NCI-H187 treated with DMSO at 0.1 percent for 48 hours (cell line): ENCODE data around the gene KCNIP1.
"Not testable (repeated sequence)": the region's sequence is repeated elsewhere in the genome, so short reads cannot be mapped to it uniquely, and the experiment has no call there.

Experiments used
- DNase-seq: peaks from one replicate; lab custom pipeline; 2025; lab: John Stamatoyannopoulos, UW

KCNIP1 gene

DNA sequence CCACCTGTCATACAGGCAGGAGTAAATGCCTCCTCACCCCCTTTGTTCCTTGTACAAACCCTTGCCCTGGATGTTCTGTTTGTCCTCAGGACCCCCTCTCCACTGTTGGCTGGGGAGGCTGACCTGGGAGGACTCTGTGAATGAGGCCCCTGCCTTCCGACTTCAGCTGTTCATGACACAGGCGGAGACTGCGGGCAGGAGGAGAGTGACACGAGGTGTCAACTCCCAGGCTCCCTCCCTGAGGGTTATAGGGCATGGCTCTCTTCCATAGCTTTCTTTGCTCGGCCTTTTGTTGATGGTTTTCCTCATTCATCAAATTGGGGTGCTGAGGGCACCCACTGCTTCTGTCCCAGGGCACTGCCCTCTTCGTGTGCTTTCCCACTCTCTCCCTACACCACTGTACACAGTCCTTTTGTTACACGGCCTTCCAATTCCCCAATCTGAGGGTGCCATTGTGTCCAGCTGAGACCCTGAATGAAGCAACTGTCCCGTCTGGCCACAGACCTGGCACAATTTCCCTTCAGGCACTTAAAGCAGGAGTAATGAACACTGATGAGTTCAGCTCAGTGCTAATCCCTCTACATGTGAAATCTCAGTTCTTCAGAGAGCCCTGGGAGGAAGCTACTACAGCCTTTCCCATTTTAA lies 33.8 kb downstream of the KCNIP1 start:
- no peak for DNase-seq

DNA sequence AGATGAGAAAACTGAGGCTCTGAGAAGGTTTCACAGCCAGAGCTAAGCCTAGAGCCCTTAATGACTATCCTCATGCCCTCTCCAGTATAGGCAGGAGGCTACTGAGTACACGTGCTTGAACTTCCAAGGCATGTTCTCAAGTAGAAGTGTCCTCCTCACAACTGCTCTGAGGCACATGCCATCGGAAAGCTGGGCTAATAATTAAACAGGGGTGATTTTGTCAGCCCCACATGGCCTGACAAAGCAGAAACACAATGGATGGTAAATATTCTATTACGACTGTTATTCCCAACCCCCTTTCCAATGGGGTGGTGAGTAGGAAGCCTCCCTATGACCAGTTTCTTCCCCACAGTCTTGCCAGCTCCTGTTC lies 34.3 kb downstream of the KCNIP1 start:
- no peak for DNase-seq

DNA sequence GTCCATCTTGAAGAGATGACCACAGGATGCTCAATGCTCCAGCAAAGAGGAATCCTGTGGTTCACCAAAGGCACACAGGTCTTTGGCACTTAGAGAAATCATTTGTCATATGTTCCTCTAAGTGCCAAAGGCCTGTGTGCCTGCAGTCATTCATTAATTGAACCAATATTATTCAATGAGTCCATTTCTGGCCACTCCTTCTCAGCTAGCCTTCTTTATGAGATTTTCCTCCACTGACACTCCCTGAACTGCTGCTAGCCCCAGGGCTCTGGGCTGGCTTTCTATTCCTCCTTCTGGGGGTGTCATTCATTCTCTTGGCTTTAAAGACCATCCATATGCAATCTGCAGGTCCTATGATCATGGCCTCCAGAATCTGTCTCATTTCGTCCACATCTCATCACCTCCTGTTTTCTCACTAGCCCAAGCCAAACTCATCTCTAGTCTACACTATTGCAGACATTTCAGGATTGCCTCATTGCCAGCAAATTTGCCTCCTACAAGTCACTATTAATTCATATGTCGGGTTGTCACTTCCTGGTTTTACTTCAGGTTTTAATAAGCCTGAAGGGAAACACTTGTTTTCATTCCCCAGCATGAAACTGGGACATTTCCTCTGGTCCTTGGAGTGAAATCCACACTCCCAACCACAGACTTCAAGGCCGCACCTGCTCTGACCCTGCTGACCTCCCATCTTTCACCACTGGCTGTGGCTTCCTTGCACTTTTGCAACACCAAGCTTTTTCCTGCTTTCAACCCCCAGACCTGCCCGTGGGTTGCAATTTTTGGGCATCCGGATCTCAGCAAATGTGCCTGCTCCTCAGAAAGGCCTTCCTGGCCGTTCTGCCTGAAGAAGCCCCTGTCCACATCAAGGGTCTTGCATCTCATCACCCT lies 35.1 kb downstream of the KCNIP1 start:
- no peak for DNase-seq

DNA sequence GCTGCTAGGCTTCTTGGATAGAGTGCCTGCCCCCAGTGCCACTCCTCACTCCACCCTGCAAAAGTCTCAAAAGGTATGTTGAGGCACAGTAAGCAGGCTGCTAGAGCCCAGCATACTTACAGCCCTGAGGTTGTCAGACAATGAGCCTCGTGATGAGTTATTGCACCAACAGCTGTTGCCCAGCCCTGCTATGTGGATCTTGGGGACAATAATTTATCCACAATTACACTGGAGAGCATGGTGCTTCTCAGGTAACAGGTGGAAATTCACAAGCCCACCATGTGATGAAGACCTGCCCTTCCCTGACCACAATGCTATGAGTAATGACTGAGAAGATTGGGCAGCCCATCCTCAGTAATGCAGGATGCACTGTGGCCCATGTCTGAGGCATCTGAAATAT lies 36.5 kb downstream of the KCNIP1 start:
- DNase-seq, result no peak

DNA sequence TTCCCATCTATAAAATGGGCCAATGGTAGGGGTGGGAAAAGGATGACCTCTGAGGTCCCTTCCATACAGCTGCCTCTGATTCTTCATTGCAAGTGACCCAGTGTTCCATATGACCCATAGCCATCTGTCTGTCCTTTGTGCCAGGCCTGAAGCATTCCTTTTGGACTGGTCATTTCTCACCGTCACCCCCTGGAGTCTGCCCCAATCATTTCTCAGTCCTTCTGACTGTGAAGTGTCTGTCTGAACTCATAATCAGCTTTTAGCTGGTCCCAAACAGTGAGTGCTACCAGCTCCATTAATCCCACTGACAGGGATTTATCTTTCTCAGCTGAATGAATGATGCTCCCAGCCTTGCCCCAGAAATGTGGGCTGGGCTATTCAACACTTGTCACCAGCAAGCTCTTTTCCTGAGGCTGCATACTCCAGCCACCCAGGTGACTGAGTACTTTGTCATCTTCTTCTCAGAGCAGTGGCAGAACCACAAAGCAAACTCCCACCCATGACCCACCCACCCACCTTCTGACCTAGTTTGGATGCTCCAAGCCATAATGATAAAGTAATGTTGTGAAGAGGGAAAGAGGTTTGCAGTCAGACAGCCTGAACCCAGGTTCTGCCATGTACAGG lies 37.4 kb downstream of the KCNIP1 start:
- no peak for DNase-seq

DNA sequence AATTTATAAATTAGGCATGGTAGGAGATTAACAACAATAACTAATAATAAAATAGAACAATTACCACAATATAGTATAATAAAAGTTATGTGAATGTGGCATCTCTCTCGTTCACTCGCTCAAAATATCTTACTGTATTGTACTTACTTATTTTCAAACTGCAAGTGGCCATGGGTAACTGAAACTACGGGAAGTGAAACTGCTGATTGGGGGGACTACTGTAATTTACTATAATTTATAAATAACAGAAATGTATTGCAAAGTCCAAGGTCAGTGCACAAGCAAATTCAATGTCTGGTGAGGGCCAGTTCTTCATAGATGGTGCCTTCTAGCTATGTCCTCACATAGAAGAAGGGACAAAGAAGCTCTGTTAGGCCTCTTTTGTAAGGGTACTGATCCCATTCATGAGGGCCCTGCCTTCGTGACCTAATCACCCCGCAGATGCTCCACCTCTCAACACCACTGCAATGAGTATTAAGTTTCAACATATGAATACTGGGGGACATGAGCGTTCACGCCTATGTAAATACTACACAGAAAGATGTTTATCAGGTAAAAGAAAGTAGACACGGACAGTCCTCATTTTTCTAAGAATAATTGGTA lies 39.0 kb downstream of the KCNIP1 start:
- DNase-seq, result no peak

DNA sequence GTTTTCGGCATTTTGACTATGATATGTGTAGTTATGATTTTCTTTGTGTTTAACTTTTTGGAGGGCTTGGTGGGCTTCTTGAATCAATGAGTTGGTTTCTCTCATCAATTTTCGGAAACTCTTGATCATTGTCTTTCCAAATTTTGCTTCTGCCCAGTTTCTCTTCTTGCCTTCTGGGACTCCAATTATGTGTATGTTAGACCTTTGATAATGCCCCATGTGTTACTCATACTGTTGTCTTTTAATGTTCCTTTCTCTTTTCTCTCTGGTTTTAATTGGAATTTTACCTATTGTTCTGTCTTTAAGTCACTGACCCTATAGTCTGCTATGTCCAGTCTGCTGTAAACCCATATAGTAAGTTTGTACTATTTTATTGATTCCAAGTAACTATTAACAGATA lies 41.5 kb downstream of the KCNIP1 start:
- no peak for DNase-seq

DNA sequence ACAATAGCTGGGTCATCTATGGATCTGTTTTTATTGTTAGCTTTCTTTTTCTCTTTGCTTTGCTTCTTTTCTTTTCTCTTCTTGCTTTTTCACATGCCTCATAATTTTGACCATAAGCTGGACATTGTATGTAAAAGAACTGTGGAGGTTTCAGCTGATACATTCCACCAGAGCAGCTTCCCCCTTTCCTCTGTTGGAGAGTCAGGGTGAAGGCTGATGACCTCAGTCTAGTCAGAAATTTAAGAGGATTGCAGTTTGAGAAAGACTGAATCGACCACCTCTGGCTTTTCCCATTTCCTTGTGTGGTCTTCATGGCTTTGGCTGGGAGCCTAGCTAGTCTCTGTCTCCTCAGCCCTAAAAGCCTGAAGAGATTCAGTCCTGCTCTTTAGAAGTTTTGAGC lies 42.0 kb downstream of the KCNIP1 start:
- no peak for DNase-seq

DNA sequence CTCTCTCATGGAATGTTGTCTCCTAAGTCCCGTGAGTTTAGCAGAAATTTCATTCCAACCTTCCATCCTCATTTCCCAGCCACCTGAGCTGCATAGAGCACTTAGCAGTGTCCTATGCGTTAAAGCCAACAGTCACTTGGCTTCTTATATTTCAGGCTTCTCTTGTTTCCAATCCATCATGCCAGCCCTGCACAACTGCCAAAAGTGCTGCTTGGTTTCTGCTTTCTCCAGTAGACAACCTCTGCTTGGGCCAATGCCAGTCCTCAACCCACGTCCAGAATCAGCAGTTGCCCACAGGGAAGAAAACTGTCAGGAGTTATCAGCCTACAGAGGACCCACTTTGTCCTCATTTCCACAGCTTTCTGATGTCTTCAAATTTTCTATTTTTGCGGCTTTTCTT lies 42.5 kb downstream of the KCNIP1 start:
- no peak for DNase-seq

DNA sequence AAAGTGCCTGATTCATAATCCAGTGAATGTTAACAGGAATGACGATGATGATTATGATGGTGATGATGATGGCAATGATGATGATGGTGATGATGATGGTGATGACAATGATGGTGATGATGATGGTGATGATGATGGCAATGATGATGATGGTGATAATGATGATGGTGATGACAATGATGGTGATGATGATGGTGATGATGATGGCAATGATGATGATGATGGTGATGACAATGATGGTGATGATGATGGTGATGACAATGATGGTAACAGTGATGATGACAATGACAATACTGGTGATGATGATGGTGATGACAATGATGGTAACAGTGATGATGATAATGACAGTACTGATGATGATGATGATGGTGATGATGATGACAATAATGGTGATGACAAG lies 46.6 kb downstream of the KCNIP1 start:
- DNase-seq, result not testable (repeated sequence)

DNA sequence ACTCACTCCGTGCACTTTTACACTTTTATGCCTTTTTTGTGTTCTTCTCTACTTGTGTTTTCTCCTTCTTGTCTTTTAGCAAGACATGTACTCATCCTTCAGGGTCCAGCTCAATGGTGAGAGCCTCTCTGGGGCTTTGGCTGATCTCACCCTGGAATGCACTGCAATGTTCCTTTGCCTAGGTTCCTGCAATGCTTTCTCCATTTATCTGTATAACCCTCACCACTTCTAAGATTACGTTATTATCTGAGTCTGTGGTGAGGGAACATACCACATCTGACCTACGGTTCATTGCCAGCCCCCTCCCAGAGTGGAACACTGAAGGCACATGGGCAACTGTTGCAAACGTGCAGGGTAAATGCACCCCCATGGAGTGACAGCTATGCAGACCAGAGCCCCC lies 47.3 kb downstream of the KCNIP1 start:
- no peak for DNase-seq

DNA sequence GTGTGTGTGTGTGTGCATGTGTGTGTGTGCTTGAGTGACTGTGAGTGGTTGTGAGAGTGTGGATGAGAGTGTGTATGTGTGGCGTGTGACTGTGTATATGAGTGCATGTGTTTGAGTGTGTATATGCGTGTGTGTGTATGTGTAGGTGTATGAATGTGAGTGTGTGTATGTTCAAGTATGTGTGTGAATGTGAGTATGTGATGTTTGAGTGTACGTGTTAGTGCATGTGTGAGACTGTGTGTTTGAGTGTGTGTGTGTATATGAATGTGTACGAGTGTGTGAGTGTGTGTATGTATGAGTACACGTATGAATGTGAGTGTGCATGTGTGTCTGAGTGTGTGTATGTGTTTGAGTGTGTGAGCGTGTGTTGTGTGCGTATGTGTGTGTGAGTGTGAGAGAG lies 47.8 kb downstream of the KCNIP1 start:
- no peak for DNase-seq

DNA sequence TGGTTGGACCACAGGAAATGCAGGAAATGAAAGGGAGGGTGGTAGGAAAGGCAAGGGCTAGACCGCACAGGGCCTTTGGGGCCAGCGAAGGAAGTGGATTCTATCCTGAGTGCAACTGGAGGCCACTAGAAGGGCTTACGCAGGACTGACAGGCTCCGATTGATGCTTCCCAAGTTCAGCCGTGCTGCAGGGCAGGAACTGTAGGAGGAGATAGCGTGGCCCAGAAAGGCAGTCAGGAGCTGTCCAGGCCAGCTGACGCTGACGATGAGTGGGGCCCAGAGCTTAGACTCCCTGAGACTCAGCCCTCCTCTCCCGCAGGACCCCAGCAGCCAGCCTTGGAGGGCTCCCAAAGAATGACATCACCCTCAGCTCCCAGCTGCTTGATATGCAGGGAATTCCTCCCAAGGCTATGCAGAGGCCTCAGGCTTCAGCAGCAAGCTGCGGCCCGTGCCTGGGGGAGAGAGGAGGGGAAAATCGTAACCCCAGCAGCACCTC lies 48.8 kb downstream of the KCNIP1 start:
- no peak for DNase-seq

DNA sequence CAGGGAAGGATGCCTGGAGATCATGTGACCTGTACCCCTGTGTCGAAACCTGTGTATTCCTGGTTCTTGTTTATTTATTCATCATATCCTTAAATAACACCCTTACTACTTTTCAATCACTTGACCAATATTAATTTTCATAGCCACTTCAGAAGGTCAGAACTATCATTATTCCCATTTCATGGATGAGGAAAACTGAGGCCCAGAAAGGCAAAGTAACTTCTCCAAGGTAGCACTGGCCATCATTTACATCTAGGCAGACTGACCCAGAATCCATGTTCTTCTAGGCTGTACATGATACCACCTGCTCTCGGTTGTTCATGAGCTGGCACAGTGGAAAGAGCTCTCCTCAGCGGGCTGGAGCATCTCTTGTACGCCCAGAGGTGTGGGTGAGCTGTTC lies 49.4 kb downstream of the KCNIP1 start:
- DNase-seq, result no peak

DNA sequence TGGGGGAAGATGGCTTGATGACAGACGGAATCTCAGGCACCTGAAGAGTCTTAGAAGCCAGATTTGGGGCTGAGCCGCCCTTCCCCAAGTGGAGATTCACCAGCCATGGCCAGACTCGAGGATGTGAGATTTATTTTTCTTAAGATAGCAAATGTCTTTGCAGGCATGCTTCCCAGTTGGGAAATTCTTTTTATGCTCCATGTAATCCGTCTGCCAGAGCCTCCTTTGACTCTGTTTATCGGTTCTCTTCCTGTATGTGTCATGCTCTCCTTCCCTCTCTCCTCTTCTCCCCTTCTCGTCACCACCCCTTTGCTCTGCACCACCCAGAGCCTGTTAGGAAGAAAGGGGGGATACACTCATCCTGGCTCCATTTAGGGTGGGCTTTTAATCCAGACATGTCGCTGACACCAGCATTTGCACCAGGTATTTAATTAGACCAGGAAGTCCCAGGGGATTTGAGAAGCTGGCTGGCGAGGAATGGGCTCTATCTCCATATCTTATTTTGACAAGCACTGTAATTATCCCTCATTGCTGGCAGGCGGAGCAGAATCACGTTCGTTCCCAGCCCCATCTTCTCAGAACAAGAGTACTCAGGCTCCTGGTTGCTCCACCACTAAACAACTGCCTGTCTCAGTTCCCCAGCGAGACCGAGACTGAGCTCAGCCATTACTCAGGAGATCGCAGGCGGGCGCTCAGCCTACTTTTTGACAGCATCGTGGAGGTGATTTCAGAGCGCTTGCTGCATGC lies 50.9 kb downstream of the KCNIP1 start:
- DNase-seq, result no peak

DNA sequence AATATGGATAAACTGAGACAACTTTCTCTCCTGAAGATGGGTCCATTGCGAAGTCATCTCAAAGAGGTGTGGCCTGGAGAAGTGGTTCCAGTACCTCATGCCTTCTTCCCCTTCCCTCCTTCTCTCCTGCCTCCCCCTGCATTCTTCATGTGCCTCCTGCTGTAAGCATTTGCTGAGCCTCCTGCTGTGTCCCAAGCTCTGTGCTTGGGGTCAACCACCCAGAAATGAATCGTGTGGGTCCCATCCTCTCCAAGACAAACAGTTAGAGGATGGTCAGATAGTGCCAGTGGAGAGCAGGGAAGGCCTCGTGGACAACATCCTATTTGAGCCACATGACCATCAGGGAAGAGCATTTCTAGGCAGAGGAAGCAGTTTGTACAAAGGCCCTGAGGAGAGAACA lies 53.5 kb downstream of the KCNIP1 start:
- DNase-seq, result no peak

DNA sequence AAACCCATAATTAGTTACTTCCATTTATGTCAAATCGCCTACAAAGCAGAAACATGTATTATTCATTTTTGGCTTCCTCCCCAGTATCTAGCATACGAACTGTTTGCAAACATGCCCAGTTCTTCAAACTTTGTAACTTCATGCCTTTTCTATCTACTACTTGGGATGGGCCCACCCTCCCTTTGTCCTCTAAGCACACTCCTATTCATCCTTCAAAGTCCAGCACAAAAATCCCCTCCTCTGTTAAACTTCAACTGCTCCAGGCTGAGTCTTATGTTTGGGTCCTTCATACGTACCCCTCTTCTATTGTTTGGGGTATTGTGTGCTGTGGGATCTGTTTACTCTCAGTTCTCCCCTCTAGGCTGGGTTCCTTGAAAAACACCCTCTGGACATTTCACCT lies 55.5 kb downstream of the KCNIP1 start:
- no peak for DNase-seq

DNA sequence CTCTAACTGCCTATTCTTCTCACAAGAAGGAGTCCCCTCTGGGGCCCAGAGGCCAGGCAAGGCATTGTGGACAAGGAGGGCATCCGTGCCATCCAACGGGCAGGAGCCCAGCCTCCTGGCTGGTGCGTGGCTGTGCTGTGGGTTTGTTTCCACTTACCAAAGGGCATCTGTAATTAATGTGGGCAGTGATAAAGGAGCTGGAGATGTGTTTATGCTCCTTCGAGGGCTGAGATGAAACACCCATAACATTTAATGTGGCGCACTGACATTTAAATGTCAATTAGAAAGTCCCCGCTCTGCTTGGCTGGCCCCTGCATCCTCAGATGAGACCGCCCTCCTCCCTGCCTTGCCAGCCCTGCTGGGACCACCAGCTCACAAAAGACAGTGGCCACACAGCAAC lies 57.1 kb downstream of the KCNIP1 start:
- no peak for DNase-seq

DNA sequence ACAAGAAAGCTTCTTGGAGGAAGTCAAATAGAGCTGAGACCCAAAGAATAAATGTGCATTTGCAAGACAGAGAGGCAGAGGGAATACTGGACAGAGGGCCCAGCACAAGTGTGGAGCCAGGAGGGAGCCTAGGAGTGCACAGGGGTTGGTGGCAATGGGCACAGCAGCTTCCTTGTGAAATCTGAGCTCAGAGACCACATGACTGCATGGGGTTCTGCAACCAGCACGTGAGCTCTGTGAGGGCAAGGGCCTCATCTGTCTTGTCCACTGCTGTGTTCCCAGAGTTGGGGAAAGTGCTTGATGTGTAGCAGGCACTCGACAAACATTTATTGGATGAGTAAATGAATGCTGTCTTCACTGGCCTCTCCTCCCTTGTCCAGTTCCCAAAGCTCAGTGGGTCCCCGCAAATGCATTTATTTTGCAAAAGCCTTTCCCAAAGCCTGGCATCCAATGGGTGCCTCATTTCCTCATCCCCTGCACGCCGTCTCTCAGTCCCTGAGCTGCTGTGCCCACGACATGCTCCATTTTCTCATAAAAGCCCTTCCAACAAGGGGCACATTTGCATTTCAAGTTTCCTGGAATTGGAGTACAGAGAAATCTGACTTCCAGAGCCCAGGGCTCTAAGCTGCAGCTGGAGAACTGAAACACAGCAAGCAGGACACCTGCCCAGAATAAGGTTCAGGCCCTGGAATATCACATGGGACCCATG lies 58.5 kb downstream of the KCNIP1 start:
- DNase-seq, result no peak

DNA sequence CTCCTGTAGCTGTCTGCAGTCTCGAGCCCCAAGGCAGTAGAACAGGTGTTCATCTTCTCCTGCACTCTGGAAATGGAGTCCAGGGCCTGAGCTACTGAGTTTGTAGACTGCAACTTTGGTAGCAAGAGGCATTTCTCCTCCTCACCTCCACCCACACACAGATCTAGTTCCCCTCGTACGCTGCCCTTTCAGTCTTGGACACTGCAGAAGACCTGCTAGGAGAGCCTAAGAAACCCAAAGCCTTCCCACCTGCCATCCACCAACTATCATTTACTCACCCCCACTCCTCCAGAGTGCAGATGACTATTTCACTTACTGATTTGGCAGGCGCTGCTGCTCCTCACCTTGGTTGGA lies 59.0 kb downstream of the KCNIP1 start:
- DNase-seq, result no peak

DNA sequence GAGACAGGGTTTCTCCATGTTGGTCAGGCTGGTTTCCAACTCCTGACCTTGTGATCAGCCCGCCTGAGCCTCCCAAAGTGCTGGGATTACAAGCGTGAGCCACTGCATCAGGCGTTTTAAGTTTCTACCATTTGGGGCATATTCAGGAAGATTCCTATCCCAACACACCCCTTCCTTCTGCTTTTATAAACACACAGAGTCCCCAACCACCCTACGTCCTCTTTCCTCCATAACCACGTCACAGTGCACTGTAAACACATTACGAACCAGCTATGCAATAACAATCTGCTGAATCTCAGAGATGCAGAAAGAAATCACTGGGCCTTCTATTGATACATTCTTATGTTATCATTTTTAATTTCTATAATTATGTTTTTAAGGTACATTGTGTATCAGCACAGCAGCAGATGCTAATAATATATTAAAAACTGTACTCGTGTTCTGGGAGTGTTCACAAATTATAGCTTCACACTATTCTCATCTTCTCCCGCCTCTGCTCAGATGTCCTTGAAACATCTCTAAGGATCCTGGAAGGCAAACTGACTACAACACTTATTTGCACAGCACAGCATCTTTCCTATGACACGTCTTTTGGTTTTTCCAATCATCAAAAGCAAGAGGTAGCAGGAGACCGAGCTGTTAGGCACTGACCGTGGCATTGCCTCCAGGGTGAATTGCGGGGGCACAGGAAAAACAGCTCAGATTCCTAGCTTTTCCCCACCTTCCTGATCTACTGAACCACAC lies 60.2 kb downstream of the KCNIP1 start:
- DNase-seq, result no peak
